Colon (tissue), 2 donors: Measurements from ENCODE around the gene LMAN2L.

Source experiments
- FAIRE-seq: peaks from 2 replicates; lab custom pipeline; 2012; peaks lifted over from hg19 to GRCh38; lab: Jason Lieb, UNC
- donor health status: control.
- donor health status: control.

LMAN2L gene

GRCh38 chr2:96703021-96703751 lies 36.7 kb downstream of the LMAN2L start:
- no peak for FAIRE-seq

- FAIRE-seq = no peak
These were observed 37.6 kb downstream of the LMAN2L start for GRCh38 chr2:96702098-96702785.

DNA sequence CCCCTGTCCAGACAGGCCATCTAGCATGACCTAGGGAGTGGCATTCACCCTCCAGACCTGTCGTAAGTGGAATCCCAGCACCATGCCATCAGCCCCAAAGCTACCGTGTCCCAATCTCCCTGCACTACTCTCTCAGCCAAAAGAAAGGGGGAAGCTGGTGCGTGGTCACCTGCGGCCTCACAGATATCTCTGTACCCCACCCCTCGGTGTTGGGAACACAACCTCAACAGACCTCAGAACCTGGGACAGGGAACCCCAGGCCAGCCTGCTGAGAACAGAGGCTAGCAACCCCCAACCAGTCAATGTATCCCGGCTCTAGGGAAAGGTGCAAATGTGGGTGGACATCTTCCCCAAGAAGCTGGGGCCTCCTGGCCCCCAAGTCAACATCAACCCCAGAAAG lies 38.2 kb downstream of the LMAN2L start:
- no peak for FAIRE-seq

DNA sequence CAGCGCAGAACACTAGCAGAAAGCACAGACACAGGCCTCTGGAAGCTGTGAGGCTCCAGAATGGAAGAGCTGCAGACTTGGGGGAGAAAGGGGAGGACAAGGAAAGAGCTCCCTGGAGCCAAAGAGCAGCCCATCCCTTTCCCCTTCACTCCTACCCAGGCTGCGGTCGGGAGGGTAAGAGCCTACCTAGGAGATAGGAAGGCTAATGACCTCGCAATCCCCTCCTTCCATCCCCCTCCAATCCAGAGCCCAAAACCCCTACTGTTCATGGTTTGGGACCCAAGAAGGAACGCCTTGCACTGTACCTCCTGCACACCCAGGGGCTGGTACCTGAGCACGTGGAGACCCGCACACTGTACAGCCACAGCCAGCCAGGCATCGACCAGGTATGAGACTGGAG lies 39.8 kb downstream of the LMAN2L start:
- FAIRE-seq = no peak

DNA sequence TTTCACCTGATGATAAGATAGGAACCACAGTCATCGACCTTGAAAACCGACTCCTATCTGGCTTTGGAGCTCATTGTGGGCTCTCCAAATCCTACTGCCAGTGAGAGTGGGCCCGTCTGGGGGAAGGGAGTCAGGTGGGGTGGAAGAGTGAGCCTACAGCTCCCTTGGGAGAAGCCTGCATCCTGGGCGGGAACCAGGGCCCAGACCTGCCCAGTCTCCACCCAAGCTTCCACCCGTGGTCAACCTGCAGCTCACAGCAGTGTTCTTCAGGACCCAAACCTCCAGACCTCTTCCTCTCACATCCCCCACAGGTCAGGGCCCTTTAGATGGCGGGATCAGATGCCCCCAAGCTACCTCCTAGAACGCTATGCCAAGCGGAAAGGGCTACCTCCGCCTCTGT lies 40.2 kb downstream of the LMAN2L start:
- FAIRE-seq = no peak

DNA sequence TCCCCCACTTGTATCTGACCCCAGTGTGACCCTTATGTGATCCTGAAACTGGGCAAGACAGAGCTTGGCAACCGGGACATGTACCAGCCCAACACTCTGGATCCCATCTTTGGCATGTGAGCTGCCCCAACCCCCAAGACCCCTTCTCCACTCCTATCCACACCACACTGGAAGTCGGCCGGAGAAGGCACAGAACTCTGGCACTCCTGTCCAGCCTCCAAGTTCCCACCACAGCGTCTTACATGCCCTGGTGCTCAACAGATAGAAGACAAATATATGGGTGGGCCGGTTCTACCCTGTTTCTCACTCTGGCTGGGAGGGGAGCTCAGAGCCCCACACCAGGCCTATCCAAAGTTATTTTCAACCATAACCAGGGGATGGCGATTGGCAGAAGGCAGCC lies 40.8 kb downstream of the LMAN2L start:
- no peak for FAIRE-seq

GRCh38 chr2:96698221-96698861 lies 41.5 kb downstream of the LMAN2L start:
- no peak for FAIRE-seq

DNA sequence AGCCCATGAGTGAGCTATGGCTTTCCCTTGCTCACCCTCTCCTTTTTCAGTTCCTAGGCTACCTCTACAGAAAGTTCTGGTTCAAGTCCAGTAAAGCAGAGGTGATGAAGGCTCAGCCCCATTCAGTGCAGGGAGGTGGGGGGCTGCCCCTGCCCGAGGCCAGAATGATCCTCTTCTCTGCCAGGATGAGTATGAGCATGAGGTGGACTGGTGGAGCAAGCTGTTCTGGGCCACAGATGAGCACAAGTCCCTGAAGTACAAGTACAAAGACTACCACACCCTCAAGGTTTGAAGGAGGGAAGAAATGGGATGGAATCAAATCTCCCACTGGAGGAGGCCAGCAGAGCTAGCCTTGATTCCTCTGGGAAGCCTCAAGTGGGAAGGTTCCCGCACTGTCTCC lies 42.4 kb downstream of the LMAN2L start:
- no peak for FAIRE-seq

- FAIRE-seq = no peak
These were observed 44.3 kb downstream of the LMAN2L start for GRCh38 chr2:96695602-96696001.

GRCh38 chr2:96694816-96695455 lies 44.9 kb downstream of the LMAN2L start:
- no peak for FAIRE-seq

GRCh38 chr2:96694279-96694678 lies 45.6 kb downstream of the LMAN2L start:
- no peak for FAIRE-seq

GRCh38 chr2:96693286-96694200 lies 46.3 kb downstream of the LMAN2L start:
- FAIRE-seq = no peak

DNA sequence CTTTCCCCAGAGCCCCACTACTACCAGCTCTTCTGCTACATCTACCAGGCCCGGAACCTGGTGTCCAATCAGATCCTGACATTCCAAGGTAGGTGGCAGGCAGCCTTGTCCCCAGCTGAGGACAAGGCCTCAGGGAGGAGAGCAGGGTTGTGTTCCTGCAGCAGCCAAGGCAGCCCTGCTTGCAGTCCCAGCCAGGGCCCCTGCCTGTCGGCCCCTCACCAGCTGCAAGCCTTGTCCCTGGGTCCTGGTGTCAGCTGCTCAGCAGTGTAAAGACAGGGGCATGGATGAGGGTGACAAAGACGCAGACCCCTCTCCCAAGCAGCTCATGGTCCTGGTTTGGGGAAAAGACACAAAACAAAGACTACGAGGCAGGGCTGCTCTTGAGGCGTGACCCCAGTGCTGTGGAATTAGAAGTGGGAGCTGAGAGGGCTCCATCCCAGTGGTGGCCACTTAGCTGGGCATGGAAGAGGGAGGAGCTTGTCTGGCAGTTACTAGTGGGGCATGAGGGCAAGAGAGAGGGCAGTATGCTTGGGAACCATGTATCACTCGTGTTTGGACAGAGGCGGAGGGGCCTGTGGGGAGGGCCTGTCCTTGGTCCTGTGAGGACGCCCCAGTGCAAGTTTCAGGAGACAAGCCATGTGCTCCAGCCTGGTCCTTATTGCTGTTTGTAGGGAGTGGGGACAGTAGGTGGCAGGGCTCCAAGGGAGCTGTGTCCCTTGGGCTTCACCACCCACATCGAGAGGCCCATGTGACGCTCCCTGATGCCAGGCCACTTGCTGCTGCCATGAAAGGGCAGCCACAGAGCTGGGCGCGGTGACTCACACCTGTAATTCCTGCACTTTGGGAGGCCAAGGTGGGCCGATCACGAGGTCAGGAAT lies 47.5 kb downstream of the LMAN2L start:
- FAIRE-seq = no peak

DNA sequence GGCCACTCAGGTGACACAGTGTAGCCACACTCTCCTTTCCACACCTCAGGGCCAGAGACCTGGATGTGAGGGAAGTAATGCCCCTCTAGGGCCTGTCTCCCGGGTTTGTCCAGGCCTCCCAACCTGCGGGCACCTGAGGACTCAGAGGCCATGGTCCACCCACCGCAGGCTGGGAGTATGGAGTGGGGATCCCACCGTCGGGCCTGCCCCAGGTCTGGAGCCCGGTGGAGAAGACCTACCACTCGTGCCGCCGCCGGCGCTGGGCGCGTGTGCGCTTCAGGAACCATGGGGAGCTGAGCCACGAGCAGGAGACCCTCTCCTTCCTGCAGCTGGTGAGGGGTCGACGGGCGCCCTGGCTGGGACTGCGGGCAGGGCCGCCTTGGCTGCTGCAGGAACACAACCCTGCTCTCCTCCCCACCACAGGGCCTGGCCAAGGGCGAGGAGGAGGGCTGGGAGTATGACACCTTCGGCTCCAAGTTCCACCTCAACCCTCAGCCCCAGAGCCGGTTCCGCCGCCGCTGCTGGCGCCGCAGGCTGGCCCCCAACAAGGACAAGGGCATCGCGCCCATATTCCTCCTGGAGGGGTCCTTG lies 48.7 kb downstream of the LMAN2L start:
- no peak for FAIRE-seq

- FAIRE-seq = no peak
These were observed 49.4 kb downstream of the LMAN2L start for GRCh38 chr2:96690306-96691021.

DNA sequence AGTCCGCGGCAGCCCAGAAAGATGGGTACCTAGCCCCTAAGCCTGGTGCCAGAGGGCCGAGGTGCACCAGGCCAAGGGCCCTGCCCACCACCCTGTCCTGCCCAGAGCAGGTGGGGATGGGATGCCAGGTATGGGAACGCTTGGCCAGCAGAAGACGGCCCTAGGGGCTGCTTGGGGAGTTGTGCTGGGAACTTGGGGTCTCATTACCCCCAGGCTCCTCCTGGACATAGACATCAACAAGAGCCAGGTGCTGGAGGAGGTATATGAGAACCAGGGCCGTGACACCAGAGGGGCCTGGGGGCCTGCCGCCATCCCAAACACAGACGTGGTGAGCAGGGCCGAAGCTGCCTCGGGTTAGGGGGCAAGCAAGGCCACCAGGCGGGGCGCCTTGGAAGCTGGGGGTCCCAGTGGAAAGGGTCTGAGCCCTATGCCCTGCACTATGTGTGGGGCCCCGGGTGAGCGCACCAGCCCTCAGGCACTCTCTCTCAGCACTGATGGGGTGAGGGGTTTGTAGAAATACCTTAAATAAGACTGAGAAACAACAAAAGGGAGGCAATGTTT lies 50.4 kb downstream of the LMAN2L start:
- no peak for FAIRE-seq

- no peak for FAIRE-seq
These were observed 51.0 kb downstream of the LMAN2L start for GRCh38 chr2:96688649-96689430.
